Measurements from ENCODE around the gene HORMAD2. TPM values are rescaled to one million over a fixed set of nuclear protein-coding genes. Genes with fewer than 3 reads are reported as not detected.

The HORMAD2 gene
- total RNA-seq, 1 donor from 2014 or later, result not detected

- Mint-ChIP-seq H3K9me3 (ENCODE audit: unreplicated experiment) (no peaks in the 10 kb centered on the region), H3K27ac (ENCODE audit: unreplicated experiment) (no peak overlapping the region), H3K4me3 (ENCODE audit: unreplicated experiment) (no peak overlapping the region), H3K4me1 (ENCODE audit: low read depth, unreplicated experiment) (no peaks in the 10 kb centered on the region), H3K36me3 (ENCODE audit: unreplicated experiment) (no peaks in the 10 kb centered on the region), H3K27me3 (ENCODE audit: unreplicated experiment) (no peaks in the 10 kb centered on the region)
- DNase-seq, result no peak
- TF ChIP-seq CTCF (IDR thresholded peaks at IDR 0.05; ENCODE audit: partially characterized antibody, unreplicated experiment), result no peak
These were observed 52.2 kb downstream of the HORMAD2 start for GRCh38 chr22:30132290-30132996.

- Mint-ChIP-seq H3K36me3 (ENCODE audit: unreplicated experiment) (peaks cover 6% of the 10 kb centered on the region), H3K9me3 (ENCODE audit: unreplicated experiment) (no peaks in the 10 kb centered on the region), H3K4me1 (ENCODE audit: low read depth, unreplicated experiment) (no peaks in the 10 kb centered on the region), H3K27ac (ENCODE audit: unreplicated experiment) (no peak overlapping the region), H3K27me3 (ENCODE audit: unreplicated experiment) (no peaks in the 10 kb centered on the region), H3K4me3 (ENCODE audit: unreplicated experiment) (no peak overlapping the region)
- TF ChIP-seq CTCF (IDR thresholded peaks at IDR 0.05; ENCODE audit: partially characterized antibody, unreplicated experiment), result no peak
- no peak for DNase-seq
These were observed 60.1 kb downstream of the HORMAD2 start for GRCh38 chr22:30140414-30140813.

GRCh38 chr22:30143265-30143664, 63.0 kb downstream of the HORMAD2 start:
- Mint-ChIP-seq H3K27ac (ENCODE audit: unreplicated experiment) (no peak overlapping the region), H3K9me3 (ENCODE audit: unreplicated experiment) (no peaks in the 10 kb centered on the region), H3K36me3 (ENCODE audit: unreplicated experiment) (peaks cover 6% of the 10 kb centered on the region), H3K4me3 (ENCODE audit: unreplicated experiment) (no peak overlapping the region), H3K27me3 (ENCODE audit: unreplicated experiment) (no peaks in the 10 kb centered on the region), H3K4me1 (ENCODE audit: low read depth, unreplicated experiment) (no peaks in the 10 kb centered on the region)
- no peak for TF ChIP-seq CTCF (IDR thresholded peaks at IDR 0.05; ENCODE audit: partially characterized antibody, unreplicated experiment)
- no peak for DNase-seq

- H3K9me3 Mint-ChIP-seq (ENCODE audit: unreplicated experiment), result no peaks in the 10 kb centered on the region
- no peak overlapping the region for H3K4me3 Mint-ChIP-seq (ENCODE audit: unreplicated experiment)
- no peak for TF ChIP-seq CTCF (IDR thresholded peaks at IDR 0.05; ENCODE audit: partially characterized antibody, unreplicated experiment)
- H3K27me3 Mint-ChIP-seq (ENCODE audit: unreplicated experiment), result no peaks in the 10 kb centered on the region
- H3K36me3 Mint-ChIP-seq (ENCODE audit: unreplicated experiment), result peaks cover 6% of the 10 kb centered on the region
- no peak for DNase-seq
- no peak overlapping the region for H3K27ac Mint-ChIP-seq (ENCODE audit: unreplicated experiment)
- no peaks in the 10 kb centered on the region for H3K4me1 Mint-ChIP-seq (ENCODE audit: low read depth, unreplicated experiment)
These were observed 64.1 kb downstream of the HORMAD2 start for GRCh38 chr22:30144391-30144790.

GRCh38 chr22:30150212-30150611, 69.9 kb downstream of the HORMAD2 start:
- H3K4me1 Mint-ChIP-seq (ENCODE audit: low read depth, unreplicated experiment), result no peaks in the 10 kb centered on the region
- no peak overlapping the region for H3K27ac Mint-ChIP-seq (ENCODE audit: unreplicated experiment)
- DNase-seq, result no peak
- no peaks in the 10 kb centered on the region for H3K27me3 Mint-ChIP-seq (ENCODE audit: unreplicated experiment)
- H3K4me3 Mint-ChIP-seq (ENCODE audit: unreplicated experiment), result no peak overlapping the region
- no peaks in the 10 kb centered on the region for H3K36me3 Mint-ChIP-seq (ENCODE audit: unreplicated experiment)
- no peaks in the 10 kb centered on the region for H3K9me3 Mint-ChIP-seq (ENCODE audit: unreplicated experiment)
- TF ChIP-seq CTCF (IDR thresholded peaks at IDR 0.05; ENCODE audit: partially characterized antibody, unreplicated experiment), result no peak

Measured in glutamatergic neuron (in vitro differentiated cells).